ENCODE measurements around the gene DAZAP1.

DAZAP1 gene

DNA sequence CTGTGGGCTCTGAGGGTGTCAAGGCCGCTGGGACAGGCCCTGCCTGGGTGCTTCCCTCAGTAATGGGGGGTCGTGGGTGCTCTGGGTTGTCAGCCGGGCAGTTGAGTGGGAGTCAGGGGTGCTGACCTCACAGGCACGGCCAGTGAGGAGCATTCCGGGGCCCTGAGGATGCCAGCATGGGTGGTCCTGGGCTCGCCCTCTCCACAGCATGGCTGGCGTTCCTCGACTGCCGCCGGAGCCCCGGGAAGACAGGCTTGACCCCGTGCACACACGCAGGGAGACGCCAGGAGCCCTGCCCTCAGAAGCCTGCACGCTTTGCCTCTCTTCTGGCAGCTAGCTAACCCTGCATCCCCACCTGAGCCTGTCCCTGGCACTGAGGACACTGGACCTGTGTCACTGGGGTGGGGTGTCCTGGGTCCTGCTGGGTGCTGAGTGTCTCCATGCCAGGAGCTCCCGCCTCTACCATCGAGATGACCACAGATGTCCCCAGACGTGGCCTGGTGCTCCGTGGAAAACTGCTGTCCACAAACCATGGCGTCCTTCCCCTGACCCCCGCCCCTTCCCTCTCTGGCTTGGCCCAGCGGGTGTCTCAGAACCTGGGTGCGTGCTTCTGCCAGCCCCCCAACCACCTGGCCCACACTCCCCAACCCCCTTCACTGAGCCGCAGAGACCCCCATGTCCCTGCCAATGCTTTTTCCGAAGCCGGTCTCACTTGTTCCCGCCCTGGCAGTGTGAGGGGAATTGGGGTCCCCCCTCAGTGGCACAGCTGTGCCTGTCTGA, 28.1 kb upstream of the DAZAP1 start:
- TF ChIP-seq, protein P1, sequence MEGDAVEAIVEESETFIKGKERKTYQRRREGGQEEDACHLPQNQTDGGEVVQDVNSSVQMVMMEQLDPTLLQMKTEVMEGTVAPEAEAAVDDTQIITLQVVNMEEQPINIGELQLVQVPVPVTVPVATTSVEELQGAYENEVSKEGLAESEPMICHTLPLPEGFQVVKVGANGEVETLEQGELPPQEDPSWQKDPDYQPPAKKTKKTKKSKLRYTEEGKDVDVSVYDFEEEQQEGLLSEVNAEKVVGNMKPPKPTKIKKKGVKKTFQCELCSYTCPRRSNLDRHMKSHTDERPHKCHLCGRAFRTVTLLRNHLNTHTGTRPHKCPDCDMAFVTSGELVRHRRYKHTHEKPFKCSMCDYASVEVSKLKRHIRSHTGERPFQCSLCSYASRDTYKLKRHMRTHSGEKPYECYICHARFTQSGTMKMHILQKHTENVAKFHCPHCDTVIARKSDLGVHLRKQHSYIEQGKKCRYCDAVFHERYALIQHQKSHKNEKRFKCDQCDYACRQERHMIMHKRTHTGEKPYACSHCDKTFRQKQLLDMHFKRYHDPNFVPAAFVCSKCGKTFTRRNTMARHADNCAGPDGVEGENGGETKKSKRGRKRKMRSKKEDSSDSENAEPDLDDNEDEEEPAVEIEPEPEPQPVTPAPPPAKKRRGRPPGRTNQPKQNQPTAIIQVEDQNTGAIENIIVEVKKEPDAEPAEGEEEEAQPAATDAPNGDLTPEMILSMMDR (IDR thresholded peaks at IDR 0.05; ENCODE audit: extremely low read depth, missing control alignments), result no peak
- DNase-seq (ENCODE audit: low spot score), result no peak

- DNase-seq (ENCODE audit: low spot score), result no peak
- TF ChIP-seq, protein P1 (IDR thresholded peaks at IDR 0.05; ENCODE audit: extremely low read depth, missing control alignments), result no peak
Observed at GRCh38 chr19:1379961-1380489, 27.4 kb upstream of the DAZAP1 start.

- DNase-seq (ENCODE audit: low spot score), result no peak
- TF ChIP-seq, protein P1 (IDR thresholded peaks at IDR 0.05; ENCODE audit: extremely low read depth, missing control alignments), result no peak
Observed at GRCh38 chr19:1382250-1382649, 25.1 kb upstream of the DAZAP1 start.

DNA sequence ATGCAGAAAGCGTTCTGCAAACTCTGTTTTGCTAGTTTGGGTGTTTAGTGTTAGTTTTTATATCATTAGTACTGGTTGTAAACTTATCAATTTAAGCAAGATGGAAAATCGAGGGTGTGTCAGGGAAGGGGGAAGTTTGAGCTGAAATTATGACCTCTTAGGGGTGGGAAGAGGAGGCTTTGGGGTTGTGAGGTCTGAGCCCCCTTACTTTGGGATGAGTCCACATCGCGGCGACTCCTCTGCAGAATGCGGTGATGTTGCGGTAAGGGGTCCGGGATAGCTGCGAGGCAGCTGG, 24.4 kb upstream of the DAZAP1 start:
- no peak for DNase-seq (ENCODE audit: low spot score)
- TF ChIP-seq, protein P1 (IDR thresholded peaks at IDR 0.05; ENCODE audit: extremely low read depth, missing control alignments), result no peak

DNA sequence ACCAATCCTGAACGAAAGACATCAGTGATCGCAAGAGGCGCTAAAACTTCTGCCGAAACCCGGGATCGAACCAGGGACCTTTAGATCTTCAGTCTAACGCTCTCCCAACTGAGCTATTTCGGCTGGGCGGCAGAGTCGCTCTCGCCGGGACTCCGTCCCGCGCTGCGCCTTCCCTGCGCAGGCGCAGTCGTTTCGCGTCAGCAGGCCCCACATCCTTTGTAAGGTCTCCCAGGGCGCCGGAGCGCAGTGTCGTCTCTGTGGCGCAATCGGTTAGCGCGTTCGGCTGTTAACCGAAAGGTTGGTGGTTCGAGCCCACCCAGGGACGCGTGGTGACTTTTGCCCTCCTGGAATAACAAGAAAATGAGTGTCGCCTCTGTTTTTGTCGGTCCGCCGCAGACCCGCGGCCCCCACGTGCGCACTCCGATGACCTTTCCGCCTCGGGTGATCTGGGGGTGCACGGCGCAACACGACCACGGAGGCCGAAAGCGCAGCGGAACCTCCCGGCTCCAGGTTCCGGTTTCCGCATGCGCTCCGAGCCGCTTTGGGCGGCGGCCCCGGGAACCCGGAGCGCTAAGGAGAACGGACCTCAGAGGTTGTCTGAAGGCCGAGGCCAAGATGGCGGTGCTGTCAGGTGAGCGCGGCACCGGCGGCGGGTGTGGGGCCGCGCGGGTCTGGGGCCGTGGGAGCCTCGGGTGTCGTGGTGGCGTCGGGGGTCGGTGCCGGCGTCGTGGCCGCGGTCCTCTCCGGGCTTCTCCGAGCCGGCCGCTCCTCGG, 23.9 kb upstream of the DAZAP1 start, which contains the start of gene NDUFS7:
Gene NDUFS7, plus strand, starts transcription at position 596 of the 773 bp plus-strand sequence. Its CDS starts 20 bp downstream, at position 616.
- TF ChIP-seq, protein P1 (IDR thresholded peaks at IDR 0.05; ENCODE audit: extremely low read depth, missing control alignments), result no peak
- peak; percentile 91 for DNase-seq (ENCODE audit: low spot score)

DNA sequence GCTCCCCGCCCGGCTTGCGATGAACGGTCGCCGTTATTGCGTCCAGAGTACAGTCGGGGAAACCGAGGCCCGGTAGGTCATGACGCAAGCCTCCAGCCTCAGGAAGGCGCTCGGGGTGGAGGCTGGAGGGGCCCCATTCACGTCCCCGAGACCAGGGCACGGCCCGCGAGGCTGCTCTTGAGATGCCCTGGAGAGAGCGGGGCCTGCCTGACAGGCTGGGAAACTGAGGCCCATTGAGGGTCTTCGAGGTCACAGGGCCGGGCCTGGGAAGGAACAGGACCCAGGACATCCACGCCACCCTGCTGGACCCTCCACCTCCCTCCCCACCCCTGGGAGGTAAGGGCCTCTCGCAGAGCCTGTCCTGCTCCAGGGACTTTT, 23.3 kb upstream of the DAZAP1 start:
- DNase-seq (ENCODE audit: low spot score), result no peak
- TF ChIP-seq, protein P1 (IDR thresholded peaks at IDR 0.05; ENCODE audit: extremely low read depth, missing control alignments), result no peak

GRCh38 chr19:1384478-1385110, 22.8 kb upstream of the DAZAP1 start:
- TF ChIP-seq, protein P1 (IDR thresholded peaks at IDR 0.05; ENCODE audit: extremely low read depth, missing control alignments), result no peak

More at GRCh38 chr19:1384478-1385110, 22.8 kb upstream of the DAZAP1 start:
- no peak for DNase-seq (ENCODE audit: low spot score)

Measured in GM20000 (cell line).